HFF-Myc (cell line): Measurements from ENCODE around the gene SERPINA1.

Experiments
- DNase-seq: peaks from one replicate; pipeline ENCODE4 v3.0.0-alpha.2; 2011; ENCODE audit warnings: low read depth; ENCODE audit errors: extremely low read depth
- H3K4me3 ChIP-seq: replicated peaks from 2 replicates; pipeline ENCODE4 v1.5.1; 2011; ENCODE audit warnings: low read depth, mild to moderate bottlenecking, control low read depth, low read length
- CTCF ChIP-seq: IDR thresholded peaks from 2 replicates; pipeline ENCODE4 v1.5.1; 2012; ENCODE audit warnings: mild to moderate bottlenecking, low read depth, low read length, control low read depth; ENCODE audit errors: missing control alignments

The SERPINA1 gene

GRCh38 chr14:94398182-94398479 lies 9.7 kb upstream of the SERPINA1 start:
- H3K4me3 ChIP-seq: no peak overlapping the region
- TF ChIP-seq CTCF: no peak
- DNase-seq: no peak

- no peak overlapping the region for H3K4me3 ChIP-seq
- no peak for TF ChIP-seq CTCF
- DNase-seq: no peak
Observed at GRCh38 chr14:94397289-94398181, 9.1 kb upstream of the SERPINA1 start.

GRCh38 chr14:94396628-94397225 lies 8.3 kb upstream of the SERPINA1 start:
- DNase-seq: no peak
- H3K4me3 ChIP-seq: no peak overlapping the region
- no peak for TF ChIP-seq CTCF

GRCh38 chr14:94395888-94396574 lies 7.6 kb upstream of the SERPINA1 start:
- no peak for TF ChIP-seq CTCF
- no peak for DNase-seq
- H3K4me3 ChIP-seq: no peak overlapping the region

GRCh38 chr14:94395282-94395887 lies 7.0 kb upstream of the SERPINA1 start:
- DNase-seq: no peak
- H3K4me3 ChIP-seq: no peak overlapping the region
- TF ChIP-seq CTCF: no peak

GRCh38 chr14:94394581-94395207 lies 6.3 kb upstream of the SERPINA1 start:
- H3K4me3 ChIP-seq: no peak overlapping the region
- no peak for DNase-seq
- no peak for TF ChIP-seq CTCF
